A673 (cell line): Measurements from ENCODE around the gene EPC1. TPM values are rescaled to one million over a fixed set of nuclear protein-coding genes. Genes with fewer than 3 reads are reported as not detected.

ENCODE experiments used
- BruUV-seq: library from RNA; stranded (reverse); fragments of 400-500 nt; replicated peaks from 2 replicates; lab custom pipeline; 2021; lab: Mats Ljungman, UMichigan
- CTCF ChIA-PET: fragments of 300-600 bp; sonication (Branson Sonifier 250); formaldehyde crosslinking; loops from one replicate; lab custom pipeline; 2022; ENCODE audit warnings: antibody characterized with exemption; lab: Charles Lee
- POLR2A ChIA-PET: fragments of 300-600 bp; sonication (Branson Sonifier 250); formaldehyde crosslinking; loops from one replicate; lab custom pipeline; 2022; ENCODE audit warnings: antibody characterized with exemption; ENCODE audit not compliant: low non-redundant PET; lab: Charles Lee
- DNase-seq: peaks from one replicate; pipeline ENCODE4 v3.0.0-alpha.2; 2015; ENCODE audit warnings: low spot score
- H3K27ac ChIP-seq: fragments of 200-600 bp; sonication (generic); 2 replicates; pipeline ENCODE4 v1.5.1; 2016; ENCODE audit warnings: mixed run types, low read depth, mild to moderate bottlenecking, mixed read lengths, antibody characterized with exemption, low read length; ENCODE audit not compliant: poor library complexity, severe bottlenecking
- H3K27me3 ChIP-seq: fragments of 200-600 bp; sonication (generic); replicated peaks from 2 replicates; pipeline ENCODE4 v1.6.1; 2017; ENCODE audit warnings: mixed run types, low read depth, mild to moderate bottlenecking, mixed read lengths, antibody characterized with exemption, low read length; ENCODE audit not compliant: insufficient read depth, poor library complexity
- H3K36me3 ChIP-seq: fragments of 200-600 bp; sonication (generic); 2 replicates; pipeline ENCODE4 v1.6.1; 2016; ENCODE audit warnings: mixed run types, mild to moderate bottlenecking, mixed read lengths, antibody characterized with exemption, low read length; ENCODE audit not compliant: insufficient read depth, poor library complexity, severe bottlenecking
- H3K4me1 ChIP-seq: fragments of 200-600 bp; sonication (generic); 2 replicates; pipeline ENCODE4 v1.6.1; 2017; ENCODE audit warnings: mixed run types, mild to moderate bottlenecking, mixed read lengths, antibody characterized with exemption, low read length; ENCODE audit not compliant: insufficient read depth, poor library complexity, severe bottlenecking
- H3K4me3 ChIP-seq: fragments of 200-600 bp; sonication (generic); 2 replicates; pipeline ENCODE4 v1.5.1; 2016; ENCODE audit warnings: low read depth, mixed run types, mild to moderate bottlenecking, mixed read lengths, low read length; ENCODE audit not compliant: poor library complexity, severe bottlenecking
- H3K9me3 ChIP-seq: fragments of 200-600 bp; sonication (generic); 2 replicates; pipeline ENCODE4 v1.6.1; 2016; ENCODE audit warnings: mixed run types, low read depth, mild to moderate bottlenecking, mixed read lengths, antibody characterized with exemption, low read length; ENCODE audit not compliant: poor library complexity, severe bottlenecking
- EZH2 ChIP-seq: fragments of 200-600 bp; sonication (generic); IDR thresholded peaks from 2 replicates; pipeline ENCODE4 v1.6.1; 2017; ENCODE audit warnings: borderline replicate concordance, low read depth, mild to moderate bottlenecking, mixed read lengths, antibody characterized with exemption, low read length; ENCODE audit not compliant: poor library complexity, severe bottlenecking
- intact Hi-C: fragments of 100-400 bp; cut with micrococcal nuclease; formaldehyde crosslinking; loops from one replicate; pipeline ENCODE4 v1.10.0; 2022; ENCODE audit not compliant: unreplicated experiment
- total RNA-seq: library from RNA; stranded (reverse); gene quantifications from 2 replicates; pipeline ENCODE4 v1.2.3, GENCODE V29; 2021
- TF ChIP-seq, protein P1 (sequence below): fragments of 300-800, 200-600 bp; sonication (generic); conservative IDR thresholded peaks from 2 replicates; pipeline ENCODE4 v1.5.1; 2017; ENCODE audit warnings: low read depth, mild to moderate bottlenecking, antibody characterized with exemption, low read length, moderate library complexity, mixed read lengths

Gene EPC1
- total RNA-seq, 1 experiment from 2014 or later: 75.8 TPM

DNA sequence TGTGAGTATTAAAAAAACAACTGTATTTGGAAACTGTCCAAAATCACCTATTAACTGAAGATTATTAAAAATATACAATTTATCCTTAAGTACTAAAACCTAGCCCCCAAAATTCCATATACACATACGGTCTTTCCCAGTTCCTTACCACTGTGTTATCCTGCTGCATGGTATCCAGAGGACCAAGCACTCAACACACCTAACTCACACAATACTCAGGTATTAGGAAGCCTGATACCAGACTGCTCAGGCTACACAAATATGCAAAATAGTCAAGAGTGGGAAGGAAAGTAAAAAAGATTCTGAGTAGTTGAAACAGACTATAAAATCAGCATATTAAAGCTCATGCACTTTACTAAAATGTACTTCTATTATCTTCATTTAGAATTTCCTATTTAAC lies 67.2 kb downstream of the EPC1 start:
- intact Hi-C loops: no loop called here
- DNase-seq: no peak
- Histone ChIP-seq H3K36me3 (peaks cover 88% of the 10 kb centered on the region), H3K27me3 (no peaks in the 10 kb centered on the region), H3K4me1 (peaks cover 3% of the 10 kb centered on the region), H3K4me3 (no peak overlapping the region), H3K27ac (no peak overlapping the region), H3K9me3 (no peaks in the 10 kb centered on the region)
- POLR2A ChIA-PET: no interaction called here
- CTCF ChIA-PET: interaction anchor here (1.0 kb wide), 1 partner anchor 73 kb away, joined by 4 read pairs; no protein-coding TSS in a partner anchor
- BruUV-seq: no TSS peak
- TF ChIP-seq, protein P1, sequence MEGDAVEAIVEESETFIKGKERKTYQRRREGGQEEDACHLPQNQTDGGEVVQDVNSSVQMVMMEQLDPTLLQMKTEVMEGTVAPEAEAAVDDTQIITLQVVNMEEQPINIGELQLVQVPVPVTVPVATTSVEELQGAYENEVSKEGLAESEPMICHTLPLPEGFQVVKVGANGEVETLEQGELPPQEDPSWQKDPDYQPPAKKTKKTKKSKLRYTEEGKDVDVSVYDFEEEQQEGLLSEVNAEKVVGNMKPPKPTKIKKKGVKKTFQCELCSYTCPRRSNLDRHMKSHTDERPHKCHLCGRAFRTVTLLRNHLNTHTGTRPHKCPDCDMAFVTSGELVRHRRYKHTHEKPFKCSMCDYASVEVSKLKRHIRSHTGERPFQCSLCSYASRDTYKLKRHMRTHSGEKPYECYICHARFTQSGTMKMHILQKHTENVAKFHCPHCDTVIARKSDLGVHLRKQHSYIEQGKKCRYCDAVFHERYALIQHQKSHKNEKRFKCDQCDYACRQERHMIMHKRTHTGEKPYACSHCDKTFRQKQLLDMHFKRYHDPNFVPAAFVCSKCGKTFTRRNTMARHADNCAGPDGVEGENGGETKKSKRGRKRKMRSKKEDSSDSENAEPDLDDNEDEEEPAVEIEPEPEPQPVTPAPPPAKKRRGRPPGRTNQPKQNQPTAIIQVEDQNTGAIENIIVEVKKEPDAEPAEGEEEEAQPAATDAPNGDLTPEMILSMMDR: no peak
- no peak for TF ChIP-seq EZH2

GRCh38 chr10:32273336-32273735 lies 73.6 kb downstream of the EPC1 start:
- DNase-seq: no peak
- no peaks in the 10 kb centered on the region for H3K27me3 ChIP-seq
- no peaks in the 10 kb centered on the region for H3K9me3 ChIP-seq
- intact Hi-C loops: no loop called here
- peaks cover 97% of the 10 kb centered on the region for H3K36me3 ChIP-seq
- ChIA-PET CTCF (no interaction called here), POLR2A (no interaction called here)
- no peaks in the 10 kb centered on the region for H3K4me1 ChIP-seq
- no peak overlapping the region for H3K27ac ChIP-seq
- H3K4me3 ChIP-seq: no peak overlapping the region
- TF ChIP-seq, protein P1: no peak
- TF ChIP-seq EZH2: no peak
- no TSS peak for BruUV-seq

DNA sequence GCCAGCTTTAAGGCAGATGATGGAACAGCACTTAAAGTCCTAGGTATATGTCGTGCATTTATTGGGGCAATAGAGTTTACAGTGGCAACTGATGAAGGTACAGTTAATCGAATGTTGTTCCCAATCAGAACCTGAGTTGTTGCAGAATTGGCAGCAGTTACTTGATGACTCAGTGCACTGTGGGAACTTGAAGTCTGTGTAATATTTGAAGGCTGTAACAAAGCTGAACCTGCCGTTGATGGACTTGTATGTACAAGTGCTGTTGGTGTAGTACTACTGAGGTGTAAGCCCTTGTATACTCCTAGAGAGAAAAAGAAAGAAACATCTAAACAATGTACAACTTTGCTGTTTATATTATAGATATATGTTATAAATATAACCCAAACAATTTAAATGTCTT lies 75.3 kb downstream of the EPC1 start:
- BruUV-seq: no TSS peak
- no peaks in the 10 kb centered on the region for H3K27me3 ChIP-seq
- no peak overlapping the region for H3K27ac ChIP-seq
- no peak for DNase-seq
- intact Hi-C loops: no loop called here
- H3K4me1 ChIP-seq: no peaks in the 10 kb centered on the region
- H3K36me3 ChIP-seq: peaks cover 98% of the 10 kb centered on the region
- TF ChIP-seq, protein P1: no peak
- no peak for TF ChIP-seq EZH2
- ChIA-PET CTCF (no interaction called here), POLR2A (no interaction called here)
- no peak overlapping the region for H3K4me3 ChIP-seq
- H3K9me3 ChIP-seq: no peaks in the 10 kb centered on the region
